ENCODE measurements around the gene ECHS1. TPM values are rescaled to one million over a fixed set of nuclear protein-coding genes. Genes with fewer than 3 reads are reported as not detected.

The ECHS1 gene
- total and polyA plus RNA-seq, 2 of the 8 experiments (the other 6 are each of a cell fraction or from before 2014, with no cell fraction given) = 41.7 to 101 TPM

- TF ChIP-seq HDAC6 (IDR thresholded peaks at IDR 0.05; ENCODE audit: low read depth, low read length) = no peak
- TF ChIP-seq ASH2L (IDR thresholded peaks at IDR 0.05; ENCODE audit: low read length) = no peak
Observed at GRCh38 chr10:133401981-133402725, 29.0 kb upstream of the ECHS1 start (continued).
